GM21515 (cell line): ENCODE measurements around the gene ZNF430.
A peak's percentile ranks its signal among the peaks of the same experiment; 100 is the strongest.
"Not testable (repeated sequence)": the region's sequence is repeated elsewhere in the genome, so short reads cannot be mapped to it uniquely, and the experiment has no call there.

Experiments used
- ATAC-seq: cut with Tn5 transposase; IDR thresholded peaks from one replicate; pipeline ENCODE4 v1.9.1; 2021; ENCODE audit not compliant: unreplicated experiment

The ZNF430 gene

DNA sequence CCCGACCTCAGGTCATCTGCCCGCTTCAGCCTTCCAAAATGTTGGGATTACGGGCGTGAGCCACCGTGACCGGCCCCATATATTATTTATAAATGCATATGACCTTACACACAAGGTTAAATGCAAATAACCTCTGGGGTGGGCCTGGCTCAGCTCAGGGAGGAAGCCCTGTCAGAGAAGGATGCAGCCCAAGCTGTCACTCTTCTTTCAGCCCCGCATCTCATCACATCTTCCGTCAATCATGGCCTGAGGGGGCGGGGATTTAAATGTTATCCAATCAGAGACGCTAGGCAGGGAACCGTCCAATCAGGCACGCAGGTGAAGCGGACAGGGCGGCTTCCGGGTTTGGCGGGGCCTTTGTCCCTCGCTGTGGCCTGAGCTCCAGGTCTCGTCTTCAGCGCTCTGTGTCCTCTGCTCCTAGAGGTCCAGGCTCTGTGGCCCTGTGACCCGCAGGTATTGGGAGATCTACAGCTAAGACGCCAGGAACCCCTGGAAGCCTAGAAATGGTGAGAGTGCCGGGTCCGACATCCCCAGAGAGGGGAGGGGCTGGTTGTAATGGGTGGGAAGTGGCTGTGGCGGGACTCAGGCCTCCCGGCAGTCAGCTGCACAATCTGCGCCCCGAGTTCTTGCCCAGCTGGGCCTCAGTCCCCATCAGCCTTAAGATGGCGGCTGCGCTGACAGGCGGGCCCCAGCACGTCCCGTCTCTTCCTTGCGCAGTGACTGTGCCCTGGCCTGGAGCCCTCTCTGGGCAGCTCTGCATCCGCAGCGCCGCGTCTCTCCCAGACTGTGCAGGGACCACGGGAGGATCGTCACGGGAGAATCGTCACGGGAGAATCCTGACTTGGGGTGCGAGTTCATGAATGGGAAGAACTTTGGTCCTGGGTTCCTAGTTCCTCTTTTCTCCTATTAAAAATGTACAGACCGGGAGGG, at the start of gene ZNF430:
ZNF430 (plus strand) TSS at position 360 of the 930 bp plus-strand sequence; CDS start at position 504, 144 bp downstream.
- ATAC-seq: peak; percentile 95

DNA sequence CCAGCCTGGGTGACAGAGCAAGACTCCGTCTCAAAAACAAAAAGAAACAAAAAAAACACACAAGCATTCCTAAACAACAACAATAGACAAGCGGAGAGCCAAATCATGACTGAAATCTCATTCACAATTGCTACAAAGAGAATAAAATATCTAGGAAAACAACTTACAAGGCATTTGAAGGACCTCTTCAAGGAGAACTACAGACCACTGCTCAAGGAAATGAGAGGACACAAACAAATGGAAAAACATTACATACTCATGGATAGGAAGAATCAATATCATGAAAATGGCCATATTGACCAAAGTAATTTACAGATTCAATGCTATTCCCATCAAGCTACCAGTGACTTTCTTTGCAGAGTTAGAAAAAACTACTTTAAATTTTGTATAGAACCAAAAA, 27.7 kb upstream of the ZNF430 start:
- ATAC-seq: not testable (repeated sequence)

DNA sequence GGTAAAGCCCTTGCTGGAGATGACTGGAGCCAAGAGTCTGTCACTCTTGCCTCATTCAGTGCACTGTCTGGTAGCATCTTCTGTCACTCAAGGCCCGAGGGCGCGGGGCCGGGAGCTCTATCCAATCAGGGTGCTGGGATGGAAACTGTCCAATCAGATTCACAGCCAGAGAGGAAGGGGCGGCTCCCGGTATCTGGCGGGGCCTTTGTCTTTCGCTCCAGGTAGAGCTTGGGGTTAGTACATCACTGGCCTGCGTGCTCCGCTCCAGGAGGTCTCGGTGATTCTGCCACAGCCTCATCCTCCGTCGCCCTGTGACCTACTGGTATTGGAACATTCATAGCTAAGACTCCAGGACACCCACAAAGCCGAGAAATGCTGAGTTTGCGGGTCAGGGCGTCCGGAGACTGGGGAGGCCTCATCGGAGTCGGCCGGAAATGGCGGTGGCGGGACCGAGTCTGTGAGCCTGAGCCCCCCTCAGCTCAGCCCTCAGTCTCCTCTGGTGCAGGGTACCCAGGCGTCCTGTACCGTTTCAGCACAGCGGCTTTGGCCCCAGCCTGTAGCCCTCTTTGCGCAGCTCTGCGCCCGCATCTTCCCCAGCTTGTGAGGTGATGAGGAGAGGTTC, 20.6 kb upstream of the ZNF430 start:
- ATAC-seq: peak; percentile 94

DNA sequence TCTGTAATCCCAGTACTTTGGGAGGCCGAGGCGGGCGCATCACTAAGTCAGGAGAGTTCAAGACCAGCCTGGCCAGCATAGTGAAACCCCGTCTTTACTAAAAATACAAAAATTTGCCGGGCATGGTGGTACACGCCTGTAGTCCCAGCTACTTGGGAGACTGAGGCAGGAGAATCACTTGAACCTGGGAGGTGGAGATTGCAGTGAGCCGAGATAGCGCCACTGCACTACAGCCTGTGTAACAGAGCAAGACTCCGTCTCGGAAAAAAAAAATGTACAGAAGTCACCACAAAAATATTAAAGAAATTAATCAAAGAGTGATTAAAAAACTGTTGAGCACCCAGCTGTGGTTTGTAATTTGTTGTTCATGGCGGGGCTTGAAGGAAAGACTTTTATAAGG, 781 bp downstream of the ZNF430 start:
- ATAC-seq: not testable (repeated sequence)

DNA sequence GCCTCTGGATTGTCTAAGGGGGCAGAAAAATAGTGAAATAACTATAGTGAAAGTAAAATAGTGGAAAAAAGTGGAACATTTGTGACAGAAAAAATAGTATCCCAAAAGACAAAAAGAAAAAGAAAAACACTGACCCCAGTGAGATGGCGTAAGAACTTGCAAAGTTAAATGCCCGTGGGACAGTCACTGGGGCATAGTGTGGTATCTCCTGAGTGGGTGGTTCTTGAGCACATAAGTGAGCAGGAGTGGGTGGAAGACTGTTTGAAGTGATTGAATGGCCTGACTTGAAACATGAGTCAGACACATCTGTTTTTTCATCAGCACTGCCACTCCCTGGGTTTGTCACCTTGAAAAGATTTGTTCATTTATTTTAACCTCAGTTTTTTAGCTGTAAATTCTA, 2.5 kb downstream of the ZNF430 start:
- no peak for ATAC-seq

DNA sequence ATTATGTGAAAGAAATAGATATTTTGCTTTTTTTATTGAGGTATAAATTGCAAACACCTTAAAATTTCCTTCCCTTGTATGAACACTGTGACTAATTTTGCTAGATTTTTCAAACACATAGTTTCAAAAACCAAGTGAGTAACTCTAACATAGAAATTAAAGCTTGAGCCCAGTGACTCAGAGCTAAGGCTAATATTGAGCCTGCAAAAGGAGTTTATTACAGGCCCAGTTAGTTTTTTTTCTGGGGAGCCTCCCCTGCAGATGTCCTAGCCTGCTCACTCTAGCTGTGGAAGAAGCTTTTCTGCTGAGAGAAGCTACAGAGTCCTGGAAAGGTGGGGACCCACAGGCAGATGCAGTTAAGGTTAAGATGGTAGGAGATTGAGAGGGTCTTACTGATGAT, 3.4 kb downstream of the ZNF430 start:
- no peak for ATAC-seq

DNA sequence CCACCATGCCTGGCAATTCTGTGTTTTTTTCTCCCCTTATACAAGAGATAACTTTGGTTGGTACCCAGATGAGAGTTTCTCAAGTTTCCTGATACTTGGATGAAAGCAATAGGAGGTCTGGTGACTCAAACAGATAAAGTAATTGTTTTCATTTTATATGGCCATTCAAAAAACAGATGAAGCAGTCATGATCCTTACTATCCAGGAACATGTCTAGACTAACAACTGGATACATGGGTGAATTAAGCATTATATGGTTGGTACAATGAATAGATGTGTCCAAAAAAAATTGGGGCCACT, 8.5 kb downstream of the ZNF430 start:
- ATAC-seq: no peak

DNA sequence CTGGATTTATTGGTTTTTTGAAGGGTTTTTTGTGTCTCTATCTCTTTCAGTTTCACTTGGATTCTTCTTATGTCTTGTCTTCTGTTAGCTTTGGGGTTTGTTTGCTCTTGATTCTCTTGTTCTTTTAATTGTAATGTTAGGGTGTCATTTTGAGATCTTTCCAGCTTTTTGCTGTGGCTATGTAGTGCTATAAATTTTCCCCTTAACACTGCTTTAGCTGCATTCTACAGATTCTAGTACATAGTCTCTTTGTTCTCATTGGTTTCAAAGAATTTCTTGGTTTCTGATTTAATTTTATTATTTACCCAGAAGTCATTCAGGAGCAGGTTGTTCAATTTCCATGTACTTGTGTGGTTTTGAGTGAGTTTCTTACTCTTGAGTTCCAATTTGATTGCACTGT, 24.6 kb downstream of the ZNF430 start:
- ATAC-seq: no peak

DNA sequence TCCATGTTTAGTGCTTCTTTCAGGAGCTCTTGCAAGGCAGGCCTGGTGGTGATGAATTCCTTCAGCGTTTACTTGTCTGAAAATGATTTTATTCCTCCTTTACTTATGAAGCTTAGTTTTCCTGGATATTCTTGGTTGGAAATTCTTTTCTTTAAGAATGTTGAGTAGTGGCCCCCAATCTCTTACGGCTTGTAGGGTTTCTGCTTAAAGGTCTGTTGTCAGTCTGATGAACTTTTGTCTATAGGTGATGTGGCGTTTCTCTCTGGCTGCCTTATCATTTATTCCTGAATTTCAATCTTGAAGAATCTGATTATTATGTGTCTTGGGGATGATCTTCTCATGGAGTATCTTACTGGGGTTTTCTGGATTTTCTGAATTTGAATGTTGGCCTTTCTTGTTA, 26.0 kb downstream of the ZNF430 start:
- no peak for ATAC-seq

DNA sequence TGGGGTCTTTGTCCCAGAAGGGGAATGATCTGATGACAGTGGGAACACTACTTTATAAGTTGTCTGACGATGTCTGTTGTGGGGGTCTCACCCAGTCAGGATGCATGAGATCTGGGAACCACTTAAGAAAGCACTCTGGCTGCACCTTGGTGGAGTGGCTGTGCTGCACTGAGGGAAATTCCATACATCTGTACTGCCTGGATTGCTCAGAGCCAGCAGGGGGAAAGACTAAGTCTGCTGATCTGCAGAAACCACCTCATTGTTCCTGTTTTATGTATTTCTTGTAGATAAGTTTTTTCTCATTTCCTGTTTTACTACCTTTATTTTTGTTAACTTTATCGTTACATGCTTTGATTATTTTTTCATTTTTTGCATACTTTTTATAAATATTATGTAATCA, 27.3 kb downstream of the ZNF430 start:
- ATAC-seq: no peak

DNA sequence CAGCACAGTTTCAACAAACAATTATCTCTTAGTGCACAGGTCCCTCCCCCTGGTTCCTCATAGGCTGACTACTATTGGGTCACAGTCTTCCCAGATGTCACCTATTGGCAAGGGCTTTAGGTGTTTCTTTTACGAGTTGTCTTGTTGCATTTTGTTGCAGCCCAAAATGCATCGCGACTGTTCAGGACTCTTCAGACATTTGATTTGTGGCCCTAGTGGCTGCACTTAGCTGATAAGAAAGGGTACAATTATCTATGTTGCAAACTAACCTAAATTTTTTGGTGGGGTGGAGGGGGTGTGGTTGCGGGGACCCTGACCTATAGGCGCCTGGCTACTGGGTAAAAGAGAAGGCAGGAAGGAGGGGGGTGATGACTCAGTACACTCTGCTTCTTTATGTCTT, 32.4 kb downstream of the ZNF430 start:
- ATAC-seq: no peak

DNA sequence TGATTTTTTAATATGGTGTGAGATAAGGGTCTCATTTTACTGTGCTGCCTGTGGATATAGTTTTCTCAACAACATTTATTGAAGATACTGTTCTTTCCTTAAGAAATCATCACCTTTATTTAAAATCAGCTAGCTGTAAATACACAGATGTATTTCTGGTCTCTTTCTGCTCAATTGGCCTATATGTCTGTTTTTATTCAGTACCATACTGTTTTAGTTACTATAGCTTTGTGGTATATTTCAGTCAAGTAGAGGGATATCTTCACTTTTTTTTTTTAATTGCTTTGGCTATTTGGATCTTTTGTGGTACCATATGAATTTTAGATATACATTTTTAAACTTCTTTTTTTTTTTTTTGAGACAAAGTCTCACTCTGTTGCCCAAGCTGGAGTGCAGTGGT, 44.9 kb downstream of the ZNF430 start:
- no peak for ATAC-seq

DNA sequence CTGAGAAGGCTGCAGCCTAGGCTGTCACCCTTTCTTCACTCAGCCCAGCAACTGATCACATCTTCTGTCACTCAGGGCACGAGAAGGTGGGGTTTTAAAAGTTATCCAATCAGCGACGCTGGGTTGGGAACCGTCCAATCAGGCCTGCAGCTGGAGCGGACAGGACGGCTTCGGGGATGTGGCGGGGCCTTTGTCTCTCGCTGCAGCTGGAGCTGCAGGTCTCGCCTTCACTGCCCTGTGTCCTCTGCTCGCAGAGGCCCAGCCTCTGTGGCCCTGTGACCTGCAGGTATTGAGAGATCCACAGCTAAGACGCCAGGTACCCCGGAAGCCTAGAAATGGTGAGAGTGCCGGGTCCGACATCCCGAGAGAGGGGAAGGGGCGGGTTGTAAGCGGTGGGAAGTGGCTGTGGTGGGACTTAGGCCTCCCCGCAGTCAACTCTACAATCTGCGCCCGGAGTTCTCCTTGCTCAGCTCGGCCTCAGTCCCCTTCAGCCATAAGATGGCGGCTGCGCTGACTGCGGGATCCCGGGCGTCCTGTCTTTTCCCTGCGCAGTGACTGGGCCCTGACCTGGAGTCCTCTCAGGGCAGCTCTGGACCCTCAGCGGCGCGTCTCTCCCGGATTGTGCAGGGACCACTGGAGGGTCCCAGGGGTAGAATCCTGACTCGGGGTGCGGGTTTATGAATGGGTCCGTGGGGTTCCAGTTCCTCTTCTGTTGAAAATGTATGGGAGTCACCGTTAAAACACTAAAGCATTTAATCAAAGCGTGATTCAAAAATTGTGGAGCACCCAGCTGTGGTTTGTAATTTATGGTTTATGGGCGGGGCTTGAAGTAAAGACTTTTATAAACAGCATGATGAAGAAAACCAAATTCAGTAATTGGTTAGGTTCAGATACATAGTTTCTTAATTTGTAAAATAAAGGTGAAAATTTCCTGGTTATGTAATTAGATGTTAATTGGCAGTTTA, 61.8 kb downstream of the ZNF430 start, which contains the start of gene ZNF714:
ZNF714 (plus strand) TSS at position 193 of the 965 bp plus-strand sequence. CDS start 16,066 bp downstream, outside the sequence.
- ATAC-seq: peak; percentile 84

DNA sequence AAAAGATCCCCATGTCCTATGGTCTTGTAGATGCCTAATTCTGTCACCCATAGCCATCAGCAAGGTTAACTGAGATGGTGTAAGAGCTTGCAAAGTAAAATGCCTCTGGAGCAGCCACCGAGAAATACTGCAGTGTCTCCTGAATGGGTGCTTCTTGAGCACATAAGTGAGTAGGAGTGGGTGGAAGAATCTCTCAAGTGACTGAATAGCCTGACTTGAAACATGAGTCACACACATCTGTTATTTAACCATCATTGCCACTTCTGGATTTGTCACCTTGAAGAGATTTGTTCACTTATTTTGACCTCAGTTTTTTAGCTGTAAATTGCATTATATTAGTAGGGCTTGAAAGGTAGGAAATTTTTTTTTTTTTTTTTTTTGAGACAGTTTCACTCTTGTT, 63.9 kb downstream of the ZNF430 start:
- ATAC-seq: no peak

DNA sequence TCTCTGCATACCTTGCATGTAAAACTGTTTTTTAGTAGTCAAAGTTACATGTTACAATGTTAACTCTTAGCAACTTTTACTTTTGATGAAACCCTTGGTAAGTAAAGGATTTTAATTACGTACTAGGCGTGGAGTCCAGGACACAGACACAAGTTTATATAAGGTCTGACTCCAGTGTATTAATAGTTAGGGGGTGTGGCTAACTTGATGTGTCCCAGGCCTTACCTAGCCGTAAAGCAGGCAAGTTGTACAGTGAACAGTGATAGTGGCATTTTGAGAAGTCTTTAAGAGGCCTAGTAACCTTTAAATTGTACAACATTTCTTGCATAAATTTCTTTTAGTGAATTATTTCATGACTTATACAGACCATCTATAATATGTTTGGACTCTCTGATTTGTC, 67.4 kb downstream of the ZNF430 start:
- ATAC-seq: no peak

DNA sequence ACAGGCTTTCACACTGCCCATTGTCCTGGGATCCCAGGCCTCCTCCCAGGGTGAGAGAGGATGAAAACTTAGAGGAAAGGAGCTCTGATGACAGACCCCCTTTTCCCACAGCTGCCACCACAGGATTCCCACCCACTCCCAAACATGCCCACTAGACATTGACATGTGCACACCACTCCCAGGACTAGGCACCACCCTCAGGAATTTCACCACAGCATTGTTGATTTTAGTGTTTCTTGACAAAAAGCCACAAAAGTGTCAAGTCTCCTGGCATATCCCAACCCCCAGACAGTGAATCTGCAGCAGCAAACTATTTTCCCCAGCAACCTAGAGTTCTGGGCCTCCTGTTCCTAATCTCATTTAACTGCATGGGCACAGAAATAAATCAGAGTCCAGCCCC, 71.7 kb downstream of the ZNF430 start:
- no peak for ATAC-seq

DNA sequence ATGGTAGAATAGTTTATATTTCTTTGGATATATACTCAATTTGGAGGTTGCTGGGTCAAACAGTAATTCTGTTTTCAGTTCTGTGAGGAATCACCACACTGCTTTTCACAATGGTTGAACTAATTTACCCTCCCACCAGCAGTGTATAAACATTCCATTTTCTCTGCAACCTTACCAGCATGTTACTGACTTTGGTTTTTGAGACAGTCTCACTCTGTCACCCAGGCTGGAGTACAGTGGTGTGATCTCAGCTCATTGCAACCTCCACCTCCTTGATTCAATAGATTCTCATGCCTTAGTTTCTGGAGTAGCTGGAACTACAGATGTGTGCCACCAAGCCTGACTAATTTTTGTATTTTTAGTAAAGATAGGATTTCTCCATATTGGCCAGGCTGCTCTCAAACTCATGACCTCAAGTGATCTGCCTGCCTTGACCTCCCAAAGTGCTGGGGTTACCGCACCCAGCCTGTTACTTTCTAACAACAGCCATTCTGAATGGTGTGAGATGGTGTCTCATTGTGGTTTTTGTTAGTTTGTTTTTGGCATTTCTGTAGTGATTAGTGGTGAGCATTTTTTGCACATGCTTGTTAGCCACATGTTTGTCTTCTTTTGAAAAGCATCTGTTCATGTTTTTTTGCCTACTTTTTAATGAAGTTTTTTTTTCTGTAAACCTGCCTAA, 74.0 kb downstream of the ZNF430 start:
- no peak for ATAC-seq

DNA sequence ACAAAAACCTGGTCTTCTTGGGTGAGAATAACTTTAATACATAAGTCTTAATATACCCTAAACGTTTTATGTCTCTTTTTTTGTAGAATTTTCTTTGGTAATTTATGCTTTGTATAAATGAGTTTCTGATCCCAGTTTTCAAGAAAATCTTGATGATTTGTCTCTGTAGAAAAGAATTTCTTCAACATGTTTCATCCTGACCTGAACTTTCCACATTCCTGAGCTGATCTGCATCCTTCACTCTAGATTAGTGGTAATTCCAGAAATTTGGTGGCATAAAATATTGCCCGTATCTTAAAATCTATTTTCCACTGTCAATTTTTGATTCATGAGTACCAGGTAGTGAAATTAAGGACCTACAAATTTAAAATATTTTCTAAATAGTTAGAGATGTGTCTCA, 77.8 kb downstream of the ZNF430 start:
- no peak for ATAC-seq

DNA sequence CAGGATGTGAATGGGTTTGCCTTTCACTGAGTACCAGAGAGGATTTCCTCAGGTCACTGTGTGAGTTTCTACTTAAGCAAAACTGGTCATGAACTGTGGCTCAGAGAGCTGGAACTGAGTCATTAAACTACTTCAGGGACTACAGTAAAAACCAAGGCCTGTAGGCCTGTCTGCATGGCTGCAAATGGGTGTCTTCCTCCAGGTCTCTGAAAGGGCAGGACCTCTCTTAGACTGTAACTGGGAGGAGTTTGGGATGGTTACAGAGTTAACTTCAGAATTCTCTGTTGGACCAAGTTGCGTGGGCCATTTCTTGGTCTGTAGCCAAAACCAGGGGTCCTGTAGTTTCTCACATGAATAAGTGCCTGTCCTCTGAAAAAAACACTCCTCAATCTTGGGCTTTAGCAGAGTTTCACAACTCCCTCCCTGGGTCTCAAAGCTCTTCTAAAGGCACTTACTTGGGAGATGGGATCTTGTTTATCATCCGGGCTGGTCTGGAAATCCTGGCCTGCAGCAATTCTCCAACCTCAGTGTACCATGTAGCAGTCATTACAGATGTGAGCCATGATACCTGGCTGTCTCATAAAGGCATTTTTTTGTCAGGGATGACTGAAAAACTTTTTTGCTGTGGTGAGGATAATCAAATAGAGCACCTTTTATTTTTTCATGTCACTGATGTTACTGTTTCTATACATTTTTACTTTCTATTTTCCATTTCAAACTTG, 81.2 kb downstream of the ZNF430 start:
- ATAC-seq: no peak

DNA sequence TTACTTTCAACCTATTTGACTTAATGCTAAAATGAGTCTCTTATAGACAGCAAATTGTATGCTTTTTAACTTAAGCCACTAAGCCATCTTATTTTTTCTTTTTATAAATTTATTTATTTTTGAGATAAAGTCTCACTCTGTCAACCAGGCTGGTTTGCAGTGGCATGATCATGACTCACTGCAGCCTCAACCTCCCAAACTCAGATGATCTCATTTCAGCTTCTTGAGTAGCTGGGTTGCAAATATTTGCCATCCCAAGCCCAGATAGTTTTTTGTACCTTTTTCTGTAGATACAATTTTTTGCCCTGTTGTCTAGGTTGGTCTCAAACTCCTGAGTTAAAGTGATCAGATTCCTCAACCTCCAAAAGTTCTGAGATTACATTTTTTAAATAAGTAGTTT, 88.7 kb downstream of the ZNF430 start:
- no peak for ATAC-seq
